SK-N-SH (cell line): ENCODE measurements around the gene NPW. TPM values are rescaled to one million over a fixed set of nuclear protein-coding genes. Genes with fewer than 3 reads are reported as not detected.

Experiments used
- CTCF ChIA-PET: fragments of 300-600, 350-600 bp; formaldehyde crosslinking; extraction: SDS; loops from one replicate; lab custom pipeline; 2021; lab: Yijun Ruan, JAX
- POLR2A ChIA-PET: fragments of 350-600 bp; sonication (Branson Sonifier 250); formaldehyde crosslinking; extraction: SDS; loops from one replicate; lab custom pipeline; 2020; ENCODE audit warnings: antibody characterized with exemption, inconsistent platforms; lab: Yijun Ruan, JAX
- DNase-seq: peaks from one replicate; pipeline ENCODE4 v3.0.0; 2012
- H2AFZ ChIP-seq: fragments of 200-600 bp; sonication (generic); 2 replicates; pipeline ENCODE4 v1.8.1; 2016; ENCODE audit warnings: antibody characterized with exemption, mild to moderate bottlenecking, low read depth
- H3F3A ChIP-seq: fragments of 200-600 bp; sonication (generic); replicated peaks from 2 replicates; pipeline ENCODE3; 2016; ENCODE audit warnings: antibody characterized with exemption, mild to moderate bottlenecking; ENCODE audit not compliant: insufficient read depth
- H3K27ac ChIP-seq, 2 experiments: fragments of 200-500 bp in 1 of 2; fragments of 200-600 bp in 1 of 2; sonication (Bioruptor generic) in 1 of 2; sonication (generic), shearing (Covaris generic) in 1 of 2; 2 replicates each; pipeline versions ENCODE4 v1.5.1 to v1.6.1; 2014 to 2016; ENCODE audit warnings: low read depth in 2 of 2, inconsistent platforms in 1 of 2, low read length in 1 of 2, mild to moderate bottlenecking in 1 of 2, mixed read lengths in 1 of 2
- H3K27me3 ChIP-seq: fragments of 200-600 bp; sonication (generic), shearing (Covaris generic); 2 replicates; pipeline ENCODE4 v1.6.1; 2016; ENCODE audit warnings: mixed run types; ENCODE audit not compliant: insufficient read depth
- H3K36me3 ChIP-seq, 2 experiments: fragments of 200-500 bp in 1 of 2; fragments of 200-600 bp in 1 of 2; sonication (Bioruptor generic) in 1 of 2; sonication (generic) in 1 of 2; replicated peaks in 1 of 2; 2 replicates each; pipeline versions ENCODE3 to v1.5.1; 2014 to 2016; ENCODE audit warnings: low read length in 1 of 2, mild to moderate bottlenecking in 1 of 2; ENCODE audit not compliant: insufficient read depth in 2 of 2, control insufficient read depth in 1 of 2
- H3K4me1 ChIP-seq, 2 experiments: fragments of 200-500 bp in 1 of 2; fragments of 200-600 bp in 1 of 2; sonication (Bioruptor generic) in 1 of 2; sonication (generic), shearing (Covaris generic) in 1 of 2; 2 replicates each; pipeline versions ENCODE4 v1.5.1 to v1.6.1; 2014 to 2016; ENCODE audit warnings: low read depth in 1 of 2, low read length in 1 of 2, mixed run types in 1 of 2; ENCODE audit not compliant: insufficient read depth in 2 of 2, control insufficient read depth in 1 of 2
- H3K4me2 ChIP-seq: fragments of 200-600 bp; sonication (generic), shearing (Covaris generic); 2 replicates; pipeline ENCODE4 v1.6.1; 2017; ENCODE audit warnings: mixed run types
- H3K4me3 ChIP-seq, 2 experiments: fragments of 200-500 bp in 1 of 2; fragments of 200-600 bp in 1 of 2; sonication (Bioruptor generic) in 1 of 2; sonication (generic), shearing (Covaris generic) in 1 of 2; 2 replicates each; pipeline versions ENCODE4 v1.5.1 to v1.8.1; 2014 to 2016; ENCODE audit warnings: low read depth in 2 of 2, inconsistent platforms in 1 of 2, low read length in 1 of 2, mild to moderate bottlenecking in 1 of 2, mixed read lengths in 1 of 2, moderate library complexity in 1 of 2
- H3K79me2 ChIP-seq: fragments of 200-600 bp; sonication (generic); 2 replicates; pipeline ENCODE4 v1.8.1; 2017; ENCODE audit warnings: mild to moderate bottlenecking; ENCODE audit not compliant: insufficient read depth
- H3K9ac ChIP-seq: fragments of 200-600 bp; sonication (generic); 2 replicates; pipeline ENCODE4 v1.6.1; 2017; ENCODE audit warnings: mixed run types
- H3K9me2 ChIP-seq: fragments of 200-600 bp; sonication (generic); 2 replicates; pipeline ENCODE4 v1.6.1; 2017; ENCODE audit warnings: mixed run types
- H3K9me3 ChIP-seq: fragments of 200-600 bp; sonication (generic); 2 replicates; pipeline ENCODE4 v1.6.1; 2017; ENCODE audit warnings: mixed run types, mild to moderate bottlenecking, moderate library complexity
- H4K20me1 ChIP-seq: fragments of 200-600 bp; sonication (generic); 2 replicates; pipeline ENCODE4 v1.6.1; 2017; ENCODE audit warnings: mild to moderate bottlenecking, mixed run types; ENCODE audit not compliant: insufficient read depth
- CHD2 ChIP-seq: fragments of 150-350 bp; IDR thresholded peaks from 2 replicates; pipeline ENCODE4 v1.6.1; 2018; ENCODE audit warnings: low read length; ENCODE audit not compliant: partially characterized antibody
- EP300 ChIP-seq, 2 experiments: IDR thresholded peaks; 2 replicates each; pipeline versions ENCODE4 v1.4.0 to v1.6.1; 2012; ENCODE audit warnings: borderline replicate concordance in 1 of 2, low read depth in 1 of 2, low read length in 1 of 2
- EZH2phosphoT487 ChIP-seq: fragments of 200-600 bp; sonication (generic); IDR thresholded peaks from 2 replicates; pipeline ENCODE4 v1.6.1; 2017; ENCODE audit warnings: low read depth, mixed run types, mild to moderate bottlenecking, antibody characterized with exemption, moderate library complexity, borderline replicate concordance
- FOXM1 ChIP-seq: IDR thresholded peaks from 2 replicates; pipeline ENCODE4 v1.4.0; 2012; ENCODE audit warnings: low read depth, mild to moderate bottlenecking
- GABPA ChIP-seq: IDR thresholded peaks from 2 replicates; pipeline ENCODE4 v1.4.0; 2012; ENCODE audit warnings: low read depth, mild to moderate bottlenecking
- JUND ChIP-seq: IDR thresholded peaks from 2 replicates; pipeline ENCODE4 v1.4.0; 2012
- MEF2A ChIP-seq: IDR thresholded peaks from 2 replicates; pipeline ENCODE4 v1.4.0; 2012; ENCODE audit warnings: low read depth, borderline replicate concordance
- NFIC ChIP-seq: IDR thresholded peaks from 2 replicates; pipeline ENCODE4 v1.4.0; 2012; ENCODE audit warnings: borderline replicate concordance
- POLR2AphosphoS5 ChIP-seq: IDR thresholded peaks from 2 replicates; pipeline ENCODE4 v1.6.1; 2012; ENCODE audit warnings: low read depth, low read length
- RAD21 ChIP-seq: IDR thresholded peaks from 2 replicates; pipeline ENCODE4 v1.6.1; 2012; ENCODE audit warnings: mild to moderate bottlenecking, low read length
- RCOR1 ChIP-seq: fragments of 150-350 bp; IDR thresholded peaks from 2 replicates; pipeline ENCODE4 v1.6.1; 2017; ENCODE audit warnings: antibody characterized with exemption, low read length
- RFX5 ChIP-seq: IDR thresholded peaks from 2 replicates; pipeline ENCODE4 v1.6.1; 2012; ENCODE audit warnings: mild to moderate bottlenecking, improper control_type of control experiment, low read length
- SIN3A ChIP-seq: IDR thresholded peaks from 2 replicates; pipeline ENCODE4 v1.6.1; 2012; ENCODE audit warnings: low read depth, mild to moderate bottlenecking, low read length, moderate library complexity, borderline replicate concordance
- SMC3 ChIP-seq: IDR thresholded peaks from 2 replicates; pipeline ENCODE4 v1.6.1; 2012; ENCODE audit warnings: low read depth, low read length, improper control_type of control experiment
- WGBS: methylation state at CpG from one replicate; pipeline ENCODE4 v1.1.6; 2017; ENCODE audit warnings: low lambda C conversion rate; 5-methylcytosine and 5-hydroxymethylcytosine counted together
- polyA plus RNA-seq, 3 experiments: library from polyadenylated mRNA; depleted of rRNA; stranded (reverse); fragments of >200 nt; gene quantifications; 2 replicates each; pipeline ENCODE4 v1.2.3, GENCODE V29; 2012
- TF ChIP-seq, protein P1 (sequence below): IDR thresholded peaks from 2 replicates; pipeline ENCODE4 v1.4.0; 2012; ENCODE audit warnings: low read depth, borderline replicate concordance
- TF ChIP-seq, protein P2 (sequence below): fragments of 150-350 bp; IDR thresholded peaks from 2 replicates; pipeline ENCODE4 v1.6.1; 2016; ENCODE audit warnings: mild to moderate bottlenecking, low read depth, low read length
- TF ChIP-seq, protein P3 (sequence below): IDR thresholded peaks from 2 replicates; pipeline ENCODE4 v1.4.0; 2012; ENCODE audit warnings: low read depth, borderline replicate concordance
- TF ChIP-seq, protein P4 (sequence below): IDR thresholded peaks from 2 replicates; pipeline ENCODE4 v1.6.1; 2012; ENCODE audit warnings: mild to moderate bottlenecking, low read depth, low read length, moderate library complexity

NPW gene
- 0.62 and 1.1 TPM in 2 replicates for polyA plus RNA-seq (2012; rRNA removed)
- 0.37 and 1.1 TPM in 2 replicates for polyA plus RNA-seq (2012; cell fraction: cytosol; rRNA removed)
- 6.7 and 14.8 TPM in 2 replicates for polyA plus RNA-seq (2012; cell fraction: nucleus; rRNA removed)

DNA sequence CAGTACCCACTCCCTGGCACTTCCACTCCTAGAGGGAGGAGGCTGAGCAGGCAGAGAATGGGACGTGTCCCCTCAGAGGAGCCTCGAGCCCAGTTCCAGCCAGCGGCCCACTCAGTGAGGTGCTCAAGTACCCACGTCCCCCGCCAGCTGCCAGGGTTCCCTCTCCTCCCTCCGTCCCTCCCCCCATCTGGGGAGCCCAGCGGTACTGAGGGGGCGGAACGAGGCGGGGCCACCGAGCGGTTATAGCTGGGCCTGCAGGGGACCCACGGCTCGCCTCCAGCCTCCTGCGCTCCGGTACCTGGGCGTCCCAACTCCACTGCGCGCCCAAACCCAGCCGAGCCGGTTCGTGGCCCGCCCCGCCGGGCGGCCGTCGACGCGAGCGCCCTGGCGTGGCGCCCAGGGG is at the start of gene NPW:
NPW (plus strand) TSS at position 268 of the 403 bp plus-strand sequence.
- no peak for TF ChIP-seq RFX5
- TF ChIP-seq, protein P1, sequence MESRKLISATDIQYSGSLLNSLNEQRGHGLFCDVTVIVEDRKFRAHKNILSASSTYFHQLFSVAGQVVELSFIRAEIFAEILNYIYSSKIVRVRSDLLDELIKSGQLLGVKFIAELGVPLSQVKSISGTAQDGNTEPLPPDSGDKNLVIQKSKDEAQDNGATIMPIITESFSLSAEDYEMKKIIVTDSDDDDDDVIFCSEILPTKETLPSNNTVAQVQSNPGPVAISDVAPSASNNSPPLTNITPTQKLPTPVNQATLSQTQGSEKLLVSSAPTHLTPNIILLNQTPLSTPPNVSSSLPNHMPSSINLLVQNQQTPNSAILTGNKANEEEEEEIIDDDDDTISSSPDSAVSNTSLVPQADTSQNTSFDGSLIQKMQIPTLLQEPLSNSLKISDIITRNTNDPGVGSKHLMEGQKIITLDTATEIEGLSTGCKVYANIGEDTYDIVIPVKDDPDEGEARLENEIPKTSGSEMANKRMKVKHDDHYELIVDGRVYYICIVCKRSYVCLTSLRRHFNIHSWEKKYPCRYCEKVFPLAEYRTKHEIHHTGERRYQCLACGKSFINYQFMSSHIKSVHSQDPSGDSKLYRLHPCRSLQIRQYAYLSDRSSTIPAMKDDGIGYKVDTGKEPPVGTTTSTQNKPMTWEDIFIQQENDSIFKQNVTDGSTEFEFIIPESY: no peak
- no peak for TF ChIP-seq SIN3A
- no peak for TF ChIP-seq NFIC
- no peak for TF ChIP-seq RCOR1
- TF ChIP-seq SMC3: no peak
- no peak for TF ChIP-seq JUND
- TF ChIP-seq, protein P2, sequence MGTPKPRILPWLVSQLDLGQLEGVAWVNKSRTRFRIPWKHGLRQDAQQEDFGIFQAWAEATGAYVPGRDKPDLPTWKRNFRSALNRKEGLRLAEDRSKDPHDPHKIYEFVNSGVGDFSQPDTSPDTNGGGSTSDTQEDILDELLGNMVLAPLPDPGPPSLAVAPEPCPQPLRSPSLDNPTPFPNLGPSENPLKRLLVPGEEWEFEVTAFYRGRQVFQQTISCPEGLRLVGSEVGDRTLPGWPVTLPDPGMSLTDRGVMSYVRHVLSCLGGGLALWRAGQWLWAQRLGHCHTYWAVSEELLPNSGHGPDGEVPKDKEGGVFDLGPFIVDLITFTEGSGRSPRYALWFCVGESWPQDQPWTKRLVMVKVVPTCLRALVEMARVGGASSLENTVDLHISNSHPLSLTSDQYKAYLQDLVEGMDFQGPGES: no peak
- no peak for TF ChIP-seq GABPA
- no peak for TF ChIP-seq CHD2
- no peak for TF ChIP-seq MEF2A
- TF ChIP-seq, protein P3, sequence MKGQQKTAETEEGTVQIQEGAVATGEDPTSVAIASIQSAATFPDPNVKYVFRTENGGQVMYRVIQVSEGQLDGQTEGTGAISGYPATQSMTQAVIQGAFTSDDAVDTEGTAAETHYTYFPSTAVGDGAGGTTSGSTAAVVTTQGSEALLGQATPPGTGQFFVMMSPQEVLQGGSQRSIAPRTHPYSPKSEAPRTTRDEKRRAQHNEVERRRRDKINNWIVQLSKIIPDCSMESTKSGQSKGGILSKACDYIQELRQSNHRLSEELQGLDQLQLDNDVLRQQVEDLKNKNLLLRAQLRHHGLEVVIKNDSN: no peak
- no peak for TF ChIP-seq POLR2AphosphoS5
- TF ChIP-seq EP300 (IDR thresholded peaks at IDR 0.05; ENCODE audit: borderline replicate concordance in 1 of 2, low read depth in 1 of 2, low read length in 1 of 2): no peak
- TF ChIP-seq, protein P4, sequence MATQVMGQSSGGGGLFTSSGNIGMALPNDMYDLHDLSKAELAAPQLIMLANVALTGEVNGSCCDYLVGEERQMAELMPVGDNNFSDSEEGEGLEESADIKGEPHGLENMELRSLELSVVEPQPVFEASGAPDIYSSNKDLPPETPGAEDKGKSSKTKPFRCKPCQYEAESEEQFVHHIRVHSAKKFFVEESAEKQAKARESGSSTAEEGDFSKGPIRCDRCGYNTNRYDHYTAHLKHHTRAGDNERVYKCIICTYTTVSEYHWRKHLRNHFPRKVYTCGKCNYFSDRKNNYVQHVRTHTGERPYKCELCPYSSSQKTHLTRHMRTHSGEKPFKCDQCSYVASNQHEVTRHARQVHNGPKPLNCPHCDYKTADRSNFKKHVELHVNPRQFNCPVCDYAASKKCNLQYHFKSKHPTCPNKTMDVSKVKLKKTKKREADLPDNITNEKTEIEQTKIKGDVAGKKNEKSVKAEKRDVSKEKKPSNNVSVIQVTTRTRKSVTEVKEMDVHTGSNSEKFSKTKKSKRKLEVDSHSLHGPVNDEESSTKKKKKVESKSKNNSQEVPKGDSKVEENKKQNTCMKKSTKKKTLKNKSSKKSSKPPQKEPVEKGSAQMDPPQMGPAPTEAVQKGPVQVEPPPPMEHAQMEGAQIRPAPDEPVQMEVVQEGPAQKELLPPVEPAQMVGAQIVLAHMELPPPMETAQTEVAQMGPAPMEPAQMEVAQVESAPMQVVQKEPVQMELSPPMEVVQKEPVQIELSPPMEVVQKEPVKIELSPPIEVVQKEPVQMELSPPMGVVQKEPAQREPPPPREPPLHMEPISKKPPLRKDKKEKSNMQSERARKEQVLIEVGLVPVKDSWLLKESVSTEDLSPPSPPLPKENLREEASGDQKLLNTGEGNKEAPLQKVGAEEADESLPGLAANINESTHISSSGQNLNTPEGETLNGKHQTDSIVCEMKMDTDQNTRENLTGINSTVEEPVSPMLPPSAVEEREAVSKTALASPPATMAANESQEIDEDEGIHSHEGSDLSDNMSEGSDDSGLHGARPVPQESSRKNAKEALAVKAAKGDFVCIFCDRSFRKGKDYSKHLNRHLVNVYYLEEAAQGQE: no peak
- TF ChIP-seq RAD21: no peak
- no peak for TF ChIP-seq FOXM1
- TF ChIP-seq EZH2phosphoT487: no peak
- H3K4me3 ChIP-seq: no peak within 1 kb of the TSS
- CTCF ChIA-PET: interaction anchor here (1.3 to 2.1 kb wide), 2 partner anchors 8 to 120 kb away, joined by 5 to 15 read pairs; no protein-coding TSS in a partner anchor
- no peaks in the 10 kb centered on the region for H3K9me3 ChIP-seq
- no peak within 1 kb of the TSS for H3K9ac ChIP-seq
- peaks cover 0 to 14% of the 10 kb centered on the region in 2 experiments; a peak in 1 of 4 replicates for H3K4me1 ChIP-seq
- H3K9me2 ChIP-seq: no peaks in the 10 kb centered on the region
- no peak within 1 kb of the TSS for H2AFZ ChIP-seq
- peaks cover 5% of the 10 kb centered on the region for H3F3A ChIP-seq
- H3K27ac ChIP-seq: no peak within 1 kb of the TSS
- no peaks in the 10 kb centered on the region for H3K36me3 ChIP-seq
- no peaks in the 10 kb centered on the region for H3K79me2 ChIP-seq
- DNase-seq: peak; percentile 68
- no peak within 1 kb of the TSS for H3K4me2 ChIP-seq
- 59% methylated on average over 15 of the region's 33 CpGs for WGBS
- H4K20me1 ChIP-seq: no peaks in the 10 kb centered on the region
- POLR2A ChIA-PET: no interaction called here
- peaks cover 4% of the 10 kb centered on the region; the same call in 1 of the 2 replicates for H3K27me3 ChIP-seq
